T-helper 1 cell (primary cell): Measurements from ENCODE around the gene TMEM156.
"Not testable (repeated sequence)": the region's sequence is repeated elsewhere in the genome, so short reads cannot be mapped to it uniquely, and the experiment has no call there.

Experiments
- DNase-seq, 5 donors: peaks; one replicate each; pipeline ENCODE4 v3.0.0-alpha.2; 2012 to 2020

The TMEM156 gene

DNA sequence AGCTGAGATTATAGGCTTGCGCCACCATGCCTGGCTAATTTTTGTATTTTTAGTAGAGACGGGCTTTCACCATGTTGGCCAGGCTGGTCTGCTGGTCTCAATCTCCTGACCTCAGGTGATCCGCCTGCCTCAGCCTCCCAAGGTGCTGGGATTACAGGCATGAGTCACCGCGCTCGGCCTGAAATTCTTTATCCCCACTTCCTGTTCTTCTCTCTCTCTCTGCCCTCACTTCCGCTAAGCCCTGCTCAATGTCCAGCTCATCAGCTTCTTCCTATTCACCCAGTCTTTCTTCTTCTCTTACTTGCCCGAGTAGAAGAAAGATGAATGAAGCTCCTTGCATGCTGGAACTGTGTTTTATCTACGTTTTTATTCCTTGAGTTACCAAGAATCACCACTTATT is 43.9 kb downstream of the TMEM156 start:
- not testable (repeated sequence) for DNase-seq

DNA sequence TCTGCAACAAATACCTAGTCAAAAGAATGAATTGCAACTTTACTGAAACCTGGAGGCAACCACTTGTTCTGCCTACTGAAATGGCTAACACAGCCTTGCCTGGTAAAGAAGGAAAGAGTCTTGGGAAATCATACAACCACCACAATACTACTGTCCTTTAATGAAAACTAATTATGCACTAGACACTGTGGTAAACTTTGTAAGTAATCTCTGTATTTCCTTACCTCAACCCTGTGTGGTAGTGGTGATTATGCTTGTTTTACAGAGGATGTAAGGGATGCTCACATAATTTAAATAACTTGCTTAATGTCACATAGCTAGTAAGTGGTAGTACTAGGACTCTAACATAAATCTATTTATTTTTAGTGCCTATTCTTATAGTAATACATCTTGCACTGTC is 44.7 kb downstream of the TMEM156 start:
- peak in 1 of 5 donors; percentile 44 for DNase-seq

DNA sequence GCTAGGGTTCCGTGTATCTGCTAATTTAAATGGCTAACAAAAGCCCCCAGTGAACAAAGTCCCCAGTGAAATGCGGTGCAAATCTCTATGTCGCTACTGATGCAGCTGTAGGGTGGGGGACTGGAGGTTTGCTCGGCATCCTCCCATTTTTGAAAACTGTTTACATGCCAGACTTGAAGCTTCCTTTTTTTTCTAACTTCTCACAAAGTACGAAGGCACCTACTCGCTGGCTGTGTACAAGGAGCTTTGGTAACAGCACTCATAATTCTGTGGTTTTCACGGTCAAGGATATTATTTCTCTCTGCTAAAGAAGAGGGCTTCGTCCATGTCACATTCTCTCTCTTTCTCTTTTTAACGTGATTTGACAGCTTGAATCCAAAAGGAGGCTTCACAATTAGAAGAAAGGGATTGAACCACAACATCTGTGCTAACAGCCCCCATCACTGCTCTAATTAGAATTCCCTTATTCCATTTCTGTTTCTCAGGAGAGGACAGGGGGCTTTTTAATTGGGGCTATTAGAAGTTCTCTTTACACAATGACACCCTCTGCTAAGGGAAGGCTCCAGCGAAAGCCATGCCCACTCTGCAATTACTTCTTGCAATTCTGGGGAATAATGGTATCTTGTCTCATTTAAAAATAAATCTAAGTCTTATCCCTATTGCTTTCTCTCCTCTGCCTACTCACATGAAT is 46.7 kb downstream of the TMEM156 start:
- no peak for DNase-seq

DNA sequence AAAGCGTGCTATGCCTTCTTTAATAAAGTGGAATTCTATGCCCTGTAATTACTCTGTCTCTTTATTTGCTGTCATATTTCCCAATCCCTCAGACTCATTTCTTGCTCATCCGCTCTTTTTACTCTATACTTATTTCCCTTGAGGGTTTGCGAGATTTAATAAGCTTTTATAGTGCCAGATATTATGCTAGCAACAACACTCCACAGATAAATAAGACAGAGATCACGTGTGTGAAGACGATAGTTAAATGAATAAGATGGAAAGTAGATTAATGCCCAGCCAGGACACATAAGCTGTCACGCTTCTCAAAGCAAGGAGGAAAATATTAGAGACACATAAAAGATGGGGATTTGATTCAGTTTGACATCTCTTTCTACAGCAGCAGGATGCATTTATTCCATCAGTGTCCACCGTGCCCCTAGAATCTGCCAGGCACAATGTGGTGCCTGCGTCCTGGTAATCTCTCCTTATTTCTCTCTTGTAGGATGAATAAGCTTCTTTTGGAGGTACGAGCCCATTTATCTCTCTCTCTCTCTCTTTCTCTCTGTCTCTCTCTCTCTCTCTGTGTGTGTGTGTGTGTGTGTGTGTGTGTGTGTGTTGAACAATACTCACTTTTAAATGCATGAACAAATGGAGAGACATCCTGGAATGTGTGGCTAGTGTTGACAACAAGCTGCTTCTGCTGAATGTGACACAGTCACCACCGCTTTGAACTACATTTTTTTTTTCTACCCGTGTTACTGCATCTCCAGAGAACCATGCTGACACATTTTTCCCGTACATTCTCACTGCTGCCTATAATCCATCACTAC is 48.2 kb downstream of the TMEM156 start:
- peak in 1 of 5 donors; percentile 40 for DNase-seq

DNA sequence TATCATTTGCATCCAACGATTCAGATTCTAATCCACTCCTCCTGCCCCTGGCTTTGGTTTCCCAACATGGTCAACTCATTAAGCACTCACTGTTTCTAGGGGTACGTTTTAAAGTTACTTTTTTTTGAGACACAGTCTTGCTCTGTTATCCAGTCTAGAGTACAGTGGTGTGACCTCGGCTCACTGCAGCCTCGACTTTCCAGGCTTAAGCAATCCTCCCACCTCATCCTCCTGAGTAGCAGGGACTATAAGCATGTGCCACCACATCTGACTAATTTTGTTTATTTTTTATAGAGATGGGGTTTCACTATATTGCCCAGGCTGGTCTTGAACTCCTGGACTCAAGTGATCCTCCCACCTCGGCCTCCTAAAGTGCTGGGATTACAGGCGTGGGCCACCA is 48.9 kb downstream of the TMEM156 start:
- DNase-seq, result no peak

DNA sequence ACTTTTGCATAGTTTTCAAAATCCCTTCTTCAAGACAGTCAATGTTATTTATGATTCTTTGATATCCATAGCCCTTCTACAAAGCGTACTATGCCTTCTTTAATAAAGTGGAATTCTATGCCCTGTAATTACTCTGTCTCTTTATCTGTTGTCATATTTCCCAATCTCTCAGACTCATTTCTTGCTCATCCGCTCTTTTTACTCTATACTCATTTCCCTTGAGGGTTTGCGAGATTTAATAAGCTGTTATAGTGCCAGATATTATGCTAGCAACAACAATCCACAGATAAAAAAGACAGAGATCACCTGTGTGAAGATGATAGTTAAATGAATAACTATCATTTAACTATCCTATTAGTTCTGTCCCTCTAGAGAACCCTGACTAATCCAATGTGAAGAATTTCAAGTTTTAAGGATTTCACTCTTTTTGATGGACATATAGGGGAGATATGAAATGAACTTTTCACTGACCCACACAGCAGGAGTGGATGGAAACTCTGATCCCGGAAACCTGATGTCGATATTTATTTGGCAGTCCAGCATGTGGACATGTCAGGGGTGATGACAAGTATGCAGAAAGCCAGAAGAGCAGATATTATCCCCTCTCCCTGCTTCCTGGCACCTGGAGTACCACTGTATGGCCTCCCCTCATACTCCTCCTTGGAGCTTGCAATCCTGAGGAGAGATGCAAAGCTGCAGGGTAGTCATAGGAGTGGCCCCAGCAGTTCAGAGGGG is 49.7 kb downstream of the TMEM156 start:
- DNase-seq, result no peak

DNA sequence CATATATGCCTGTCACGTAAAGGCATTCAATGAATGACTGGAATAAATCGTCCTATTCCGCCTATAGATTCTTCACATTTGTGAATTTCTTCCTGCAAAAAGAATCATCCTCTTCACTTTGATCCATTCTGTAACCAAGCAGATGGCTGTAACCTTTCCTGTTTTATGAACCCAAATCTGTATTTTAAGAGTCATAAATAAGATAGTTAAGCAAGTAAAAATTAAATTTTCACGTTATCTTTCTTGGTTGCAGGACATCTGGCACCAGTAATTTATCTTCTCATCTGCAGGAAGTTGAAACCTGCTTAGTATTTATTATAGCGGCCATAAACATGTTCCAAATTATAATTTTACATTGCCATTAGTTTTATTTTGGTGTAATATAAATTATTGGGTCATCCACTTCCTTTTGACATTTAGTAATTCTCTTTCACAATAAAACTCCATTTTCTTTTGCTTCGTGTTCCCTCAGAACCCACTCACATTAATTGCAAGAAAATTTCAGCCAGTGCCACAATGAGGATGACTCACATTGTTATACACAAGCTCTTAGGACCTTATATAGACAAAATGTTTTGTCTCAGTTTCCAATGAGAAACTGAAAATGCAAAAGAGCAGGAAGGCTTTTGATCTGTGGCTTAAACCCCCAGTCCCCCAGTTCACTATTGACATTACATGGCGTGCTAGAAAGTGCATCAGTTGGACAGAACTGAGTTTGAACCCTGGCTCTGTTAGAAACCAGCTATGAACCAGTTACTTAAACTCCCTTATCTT is 51.1 kb downstream of the TMEM156 start:
- DNase-seq, result peak in 1 of 5 donors; percentile 86

DNA sequence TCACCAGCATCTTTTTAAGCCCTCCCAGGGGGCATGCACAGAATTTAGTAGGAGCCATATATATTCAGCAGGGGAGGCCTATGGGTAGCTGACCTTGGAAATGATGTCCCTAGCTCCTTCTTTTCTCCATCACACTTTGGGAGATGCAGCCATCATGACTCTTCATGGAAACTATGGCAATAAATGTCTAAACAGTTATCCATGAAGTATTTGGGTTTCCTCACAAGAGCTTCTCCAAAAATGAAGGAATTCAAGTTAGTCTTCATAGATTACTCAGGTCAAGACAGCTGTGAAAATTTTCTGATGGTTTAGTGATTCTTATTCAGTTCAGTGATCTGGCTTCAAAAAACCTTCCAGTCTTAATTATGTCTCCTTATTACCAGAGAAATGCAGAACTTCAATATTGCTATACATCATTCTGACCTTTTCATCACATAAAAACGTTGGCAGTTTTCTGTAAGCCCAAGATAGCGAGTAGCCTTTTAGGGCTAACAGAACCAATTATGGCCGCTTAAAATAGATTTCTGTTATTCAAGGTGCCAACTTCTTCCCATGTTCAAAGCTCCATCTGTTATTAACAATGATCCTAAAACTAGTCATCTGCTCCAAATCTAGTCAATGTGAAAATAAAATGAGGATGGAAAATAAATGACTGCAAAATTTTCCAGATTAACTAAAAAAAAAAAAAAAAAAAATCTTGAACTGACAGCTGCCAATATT is 52.5 kb downstream of the TMEM156 start:
- no peak for DNase-seq

DNA sequence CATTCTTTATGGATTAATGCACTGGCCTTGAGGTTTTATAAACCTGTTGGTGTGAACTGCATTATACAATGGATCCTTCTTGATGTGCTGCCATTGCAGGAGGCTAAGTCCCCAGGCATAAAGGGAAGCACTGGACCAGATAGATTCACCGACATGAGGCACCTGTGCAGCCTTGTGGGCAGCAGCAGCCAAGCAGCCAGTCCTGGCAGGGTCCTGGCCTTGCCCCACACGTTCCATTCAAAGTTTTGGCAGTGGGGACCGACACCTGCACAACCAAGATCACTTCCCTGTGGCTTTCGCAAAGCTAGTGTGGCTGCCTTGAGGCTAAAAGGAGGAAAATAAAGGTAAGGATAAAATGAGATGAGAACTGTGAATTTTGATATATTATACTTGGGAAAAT is 53.1 kb downstream of the TMEM156 start:
- DNase-seq, result no peak

DNA sequence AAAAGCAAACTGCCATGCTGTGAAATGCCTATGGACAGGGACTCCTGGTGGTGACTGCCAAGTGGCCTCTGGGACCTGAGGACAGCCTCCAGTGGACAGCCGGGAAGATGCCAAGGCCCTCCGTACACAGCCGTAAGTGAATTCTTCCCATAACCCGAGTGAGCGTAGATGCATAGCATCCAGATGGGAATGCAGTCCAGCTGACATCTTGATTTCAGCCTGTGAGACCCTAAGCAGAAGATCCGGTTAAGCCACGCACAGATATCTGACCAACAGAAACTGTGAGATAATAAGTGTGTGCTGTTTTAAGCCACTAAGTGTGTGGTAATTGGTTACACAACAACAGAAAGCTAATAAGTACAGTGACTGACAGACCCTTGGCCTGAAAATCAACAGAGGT is 55.9 kb downstream of the TMEM156 start:
- DNase-seq, result no peak

DNA sequence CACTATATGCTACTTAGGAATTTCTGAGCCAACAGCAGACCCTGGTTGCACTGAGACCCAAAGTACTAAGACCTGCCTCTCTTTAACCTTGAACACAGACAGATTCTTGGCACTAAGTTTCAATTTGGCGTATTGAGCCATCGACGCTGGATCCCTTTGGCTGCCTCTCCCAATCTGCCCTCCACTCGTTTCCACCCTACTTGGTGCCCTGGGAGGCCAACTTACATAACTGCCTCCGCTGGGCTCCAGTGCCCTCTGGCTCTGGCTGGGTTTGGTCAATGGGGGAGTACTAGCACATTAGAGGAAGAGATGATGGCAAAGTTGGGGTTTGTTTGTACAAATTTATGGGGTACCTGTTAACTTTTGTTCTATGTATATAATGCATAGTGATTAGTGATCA is 63.5 kb downstream of the TMEM156 start:
- no peak for DNase-seq

DNA sequence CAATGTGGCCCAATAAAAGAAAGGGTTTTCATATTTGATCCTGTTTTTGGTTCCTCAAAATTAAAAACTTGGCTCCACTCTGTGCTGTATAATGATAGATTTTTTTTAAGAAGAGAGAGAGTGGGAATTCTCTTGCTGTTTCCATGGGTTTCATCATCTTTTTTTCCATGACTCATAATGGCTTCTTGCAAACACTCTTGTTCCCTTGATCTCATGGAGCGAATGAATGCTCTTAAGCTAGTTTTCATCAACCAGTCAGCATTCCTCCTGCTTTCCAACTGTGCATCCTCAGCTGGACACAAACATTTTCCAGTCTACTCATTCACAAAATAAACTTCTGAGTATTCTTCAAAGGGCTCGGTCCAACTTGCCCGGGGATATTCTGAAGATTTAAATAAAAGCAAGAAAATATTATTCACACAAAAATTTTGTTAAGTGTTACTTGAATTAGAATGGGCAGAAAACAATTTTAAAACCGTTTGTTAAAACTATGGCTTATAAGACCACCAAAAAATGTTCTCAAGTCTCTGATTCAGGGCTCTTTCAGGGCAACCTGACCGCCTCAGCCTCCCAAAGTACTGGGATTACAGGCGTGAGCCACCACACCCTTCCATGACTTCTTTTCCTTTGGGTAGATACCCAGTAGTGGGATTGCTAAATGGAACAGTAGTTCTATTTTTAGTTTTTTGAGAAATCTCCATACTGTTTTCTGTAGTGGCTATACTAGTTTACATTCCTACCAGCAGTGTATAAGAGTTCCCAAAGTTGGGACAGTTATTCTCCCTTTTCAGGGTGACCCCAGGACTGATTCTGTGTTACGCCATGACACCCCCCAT is 64.7 kb downstream of the TMEM156 start:
- DNase-seq, result no peak

GRCh38 chr4:38965866-38966265 is 66.3 kb downstream of the TMEM156 start:
- DNase-seq, result no peak

GRCh38 chr4:38964942-38965775 is 67.0 kb downstream of the TMEM156 start:
- no peak for DNase-seq

DNA sequence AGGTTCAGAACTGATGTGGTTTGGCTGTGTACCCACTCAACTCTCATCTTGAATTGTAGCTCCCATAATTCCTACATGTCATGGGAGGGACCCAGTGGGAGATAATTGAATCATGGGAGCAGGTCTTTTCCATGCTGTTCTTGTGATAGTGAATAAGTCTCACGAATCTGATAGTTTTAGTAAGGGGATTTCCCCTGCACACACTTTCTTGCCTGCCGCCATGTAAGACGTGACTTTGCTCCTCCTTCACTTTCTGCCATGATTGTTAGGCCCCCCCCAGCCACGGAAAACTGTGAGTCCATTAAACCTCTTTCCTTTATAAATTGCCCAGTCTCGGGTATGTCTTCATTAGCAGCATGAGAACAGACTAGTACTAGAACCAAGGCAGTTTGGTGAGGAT is 73.0 kb downstream of the TMEM156 start:
- DNase-seq, result not testable (repeated sequence)

GRCh38 chr4:38958453-38959190 is 73.6 kb downstream of the TMEM156 start:
- DNase-seq, result peak in 1 of 5 donors; percentile 52

DNA sequence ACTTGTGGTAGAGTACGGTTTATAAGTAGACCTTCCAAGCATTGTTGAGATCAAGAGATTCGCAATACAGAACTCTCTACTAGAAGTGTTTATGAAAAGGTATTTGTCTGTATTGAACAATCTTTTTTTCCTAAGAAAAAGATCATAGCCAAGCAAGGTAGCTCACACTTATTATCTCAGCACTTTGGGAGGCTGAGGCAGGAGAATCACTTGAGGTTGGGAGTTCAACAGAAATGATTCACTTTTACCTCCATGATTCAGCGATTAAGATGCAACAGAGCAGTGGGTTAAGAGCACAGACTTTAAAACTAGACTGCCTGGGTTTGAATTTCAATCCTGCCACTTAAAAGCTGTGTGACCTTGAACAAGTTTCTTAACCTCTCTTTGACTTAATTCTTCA is 74.3 kb downstream of the TMEM156 start:
- peak in 1 of 5 donors; percentile 24 for DNase-seq

- DNase-seq, result peak in 1 of 5 donors; percentile 45
These were observed 74.9 kb downstream of the TMEM156 start for GRCh38 chr4:38957261-38957815.

DNA sequence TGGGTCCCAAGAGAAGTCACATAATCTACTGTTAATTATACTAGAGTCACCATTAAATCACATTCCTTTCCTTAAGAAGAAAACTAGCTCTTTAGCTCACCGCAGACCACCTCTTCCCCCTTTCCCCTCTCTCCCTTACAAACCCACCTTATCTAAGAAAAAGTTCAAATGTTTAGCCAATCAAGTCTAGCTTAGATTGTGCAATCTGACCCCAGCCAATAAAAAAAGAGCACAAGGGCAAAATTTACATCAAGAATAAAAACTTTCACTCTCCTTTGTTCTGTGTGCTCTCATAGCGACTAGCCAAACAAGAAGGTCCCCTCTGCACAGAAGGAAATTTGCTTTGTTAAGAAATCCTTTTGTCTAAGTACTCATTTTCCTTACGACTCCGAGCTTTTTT is 76.3 kb downstream of the TMEM156 start:
- no peak for DNase-seq
